Measurements from ENCODE around the gene TBXAS1. TPM values are rescaled to one million over a fixed set of nuclear protein-coding genes. Genes with fewer than 3 reads are reported as not detected.

TBXAS1 gene
- total RNA-seq, 1 experiment from 2014 or later = 2.3 TPM

- TF ChIP-seq JAZF1 (CRISPR knock-in tag; IDR thresholded peaks at IDR 0.05) (no peak), NFATC4 (CRISPR knock-in tag; IDR thresholded peaks at IDR 0.05) (no peak), NFE2L1 (CRISPR knock-in tag; IDR thresholded peaks at IDR 0.05) (no peak)
These were observed 177.5 kb downstream of the TBXAS1 start (continued) for GRCh38 chr7:140006600-140006999.

GRCh38 chr7:140007051-140007690 is 178.1 kb downstream of the TBXAS1 start:
- ATAC-seq (no peak), DNase-seq (ENCODE audit: low spot score) (no peak)
- Mint-ChIP-seq H3K9me3 (no peaks in the 10 kb centered on the region), H3K27me3 (ENCODE audit: low read depth) (no peaks in the 10 kb centered on the region; the same call in 1 of the 2 replicates), H3K4me3 (no peak overlapping the region), H3K36me3 (no peaks in the 10 kb centered on the region), H3K27ac (no peak overlapping the region), H3K4me1 (peaks cover 31% of the 10 kb centered on the region)
- CTCF ChIA-PET = interaction anchor here (1.1 to 2.1 kb wide), 5 partner anchors 14 to 405 kb away, joined by 3 to 20 read pairs (median 6); no protein-coding TSS in a partner anchor
- TF ChIP-seq FOXP4 (CRISPR knock-in tag; IDR thresholded peaks at IDR 0.05) (no peak), IRF2 (CRISPR knock-in tag; IDR thresholded peaks at IDR 0.05; ENCODE audit: borderline replicate concordance, low read depth) (no peak), MYBL2 (CRISPR knock-in tag; IDR thresholded peaks at IDR 0.05) (no peak), ETV6 (CRISPR knock-in tag; IDR thresholded peaks at IDR 0.05) (no peak), TP53 (CRISPR knock-in tag; IDR thresholded peaks at IDR 0.05) (no peak), TEAD1 (CRISPR knock-in tag; IDR thresholded peaks at IDR 0.05) (no peak), HMGXB4 (CRISPR knock-in tag; IDR thresholded peaks at IDR 0.05) (no peak)
- POLR2A ChIA-PET = no interaction called here

GRCh38 chr7:140008755-140009610 is 179.9 kb downstream of the TBXAS1 start:
- POLR2A ChIA-PET = no interaction called here
- CTCF ChIA-PET = interaction anchor here (1.1 kb wide), 1 partner anchor 390 kb away, joined by 3 read pairs; no protein-coding TSS in a partner anchor
- no peaks in the 10 kb centered on the region for H3K9me3 Mint-ChIP-seq
- TF ChIP-seq CBFB (CRISPR knock-in tag; IDR thresholded peaks at IDR 0.05; ENCODE audit: low read depth) = no peak
- no peak for TF ChIP-seq GRHL2 (CRISPR knock-in tag; IDR thresholded peaks at IDR 0.05; ENCODE audit: insufficient replicate concordance, severe bottlenecking)
- TF ChIP-seq ATF2 (CRISPR knock-in tag; IDR thresholded peaks at IDR 0.05; ENCODE audit: borderline replicate concordance, low read depth) = no peak
- TF ChIP-seq USF2 (CRISPR knock-in tag; IDR thresholded peaks at IDR 0.05) = no peak
- TF ChIP-seq MAX (CRISPR knock-in tag; IDR thresholded peaks at IDR 0.05) = no peak
- TF ChIP-seq GABPB1 (CRISPR knock-in tag; IDR thresholded peaks at IDR 0.05) = no peak
- no peak for TF ChIP-seq USF1 (CRISPR knock-in tag; IDR thresholded peaks at IDR 0.05)
- no peak for TF ChIP-seq ZMAT4 (CRISPR knock-in tag; IDR thresholded peaks at IDR 0.05)
- TF ChIP-seq E2F4 (CRISPR knock-in tag; IDR thresholded peaks at IDR 0.05; ENCODE audit: borderline replicate concordance, low read depth) = no peak
- TF ChIP-seq SOX15 (CRISPR knock-in tag; IDR thresholded peaks at IDR 0.05) = no peak
- no peak for TF ChIP-seq CREB1 (CRISPR knock-in tag; IDR thresholded peaks at IDR 0.05)

More at GRCh38 chr7:140008755-140009610, 179.9 kb downstream of the TBXAS1 start:
- no peaks in the 10 kb centered on the region for H3K36me3 Mint-ChIP-seq
- no peak for DNase-seq (ENCODE audit: low spot score)
- H3K27ac Mint-ChIP-seq = no peak overlapping the region
- no peak overlapping the region for H3K4me3 Mint-ChIP-seq
- H3K27me3 Mint-ChIP-seq (ENCODE audit: low read depth) = no peaks in the 10 kb centered on the region; the same call in 1 of the 2 replicates
- peaks cover 28% of the 10 kb centered on the region for H3K4me1 Mint-ChIP-seq
- ATAC-seq = no peak

All from WTC11 (cell line).